Measurements from ENCODE around the gene CACNG4. TPM values are rescaled to one million over a fixed set of nuclear protein-coding genes. Genes with fewer than 3 reads are reported as not detected.

CACNG4 gene
- total RNA-seq, 1 experiment from 2014 or later = not detected

- no peak overlapping the region for H2AFZ ChIP-seq (ENCODE audit: low read depth, low read length, poor library complexity, severe bottlenecking)
- intact Hi-C loops (cut with micrococcal nuclease) = no loop called here
- H4K20me1 ChIP-seq (ENCODE audit: insufficient read depth) = no peaks in the 10 kb centered on the region
- no peaks in the 10 kb centered on the region for H3K79me2 ChIP-seq (ENCODE audit: insufficient read depth, low read length)
- H3K4me1 ChIP-seq (ENCODE audit: control insufficient read depth in 1 of 2, insufficient read depth in 2 of 2, low read length in 2 of 2) = peaks cover 39 to 58% of the 10 kb centered on the region in 2 experiments
- RAD21 ChIA-PET (ENCODE audit: low non-redundant PET in 1 of 2, low total read pairs in 2 of 2, uncharacterized antibody in 2 of 2, unreplicated experiment in 2 of 2) = interaction anchor here in 1 of 2 experiments (1.9 kb wide), 1 partner anchor 37 kb away, joined by 6 read pairs; no protein-coding TSS in a partner anchor
- H3K4me3 ChIP-seq (replicated peaks in 1 of 2; ENCODE audit: low read depth in 1 of 2, low read length in 2 of 2) = peak overlapping the region in 1 of 2 experiments; percentile 44; a peak in 3 of 4 replicates
- peak overlapping the region; percentile 88 for H3K27ac ChIP-seq (ENCODE audit: low read depth, low read length)
- CTCF ChIA-PET = interaction anchor here (1.1 to 2.5 kb wide), 2 partner anchors 13 to 24 kb away, joined by 3 to 8 read pairs; no protein-coding TSS in a partner anchor
- BruUV-seq (replicated peaks) = no TSS peak
- no peaks in the 10 kb centered on the region for H3K36me3 ChIP-seq (ENCODE audit: control insufficient read depth in 1 of 2, insufficient read depth in 2 of 2, low read length in 2 of 2)
- peak overlapping the region; percentile 61 for H3K9ac ChIP-seq (ENCODE audit: low read length)
- DNase-seq (ENCODE audit: low read depth, low spot score) = no peak
- H3K9me3 ChIP-seq (ENCODE audit: control insufficient read depth in 1 of 2, insufficient read depth in 1 of 2, low read depth in 1 of 2, low read length in 2 of 2) = no peaks in the 10 kb centered on the region
- peak overlapping the region; percentile 81 for H3K4me2 ChIP-seq (ENCODE audit: low read length)
- TF ChIP-seq POLR2AphosphoS5 (IDR thresholded peaks at IDR 0.05; ENCODE audit: low read depth, low read length) (no peak), SIN3A (IDR thresholded peaks at IDR 0.05; ENCODE audit: low read depth) (no peak), ZFX (IDR thresholded peaks at IDR 0.05) (no peak), CBX3 (IDR thresholded peaks at IDR 0.05; ENCODE audit: low read depth) (no peak), EZH2phosphoT487 (IDR thresholded peaks at IDR 0.05; ENCODE audit: borderline replicate concordance) (no peak), FOSL1 (IDR thresholded peaks at IDR 0.05; ENCODE audit: low read depth) (no peak), MAX (IDR thresholded peaks at IDR 0.05) (no peak), ELF1 (IDR thresholded peaks at IDR 0.05; ENCODE audit: borderline replicate concordance, low read depth) (no peak), YY1 (IDR thresholded peaks at IDR 0.05; ENCODE audit: extremely low read depth, insufficient replicate concordance, low read depth, low read length) (no peak), CEBPB (IDR thresholded peaks at IDR 0.05; ENCODE audit: low read depth) (no peak), RAD21 (IDR thresholded peaks at IDR 0.05; ENCODE audit: low read depth) (no peak), EGR1 (IDR thresholded peaks at IDR 0.05; ENCODE audit: low read depth) (no peak), REST (IDR thresholded peaks at IDR 0.05; ENCODE audit: low read depth) (no peak), CTCF (IDR thresholded peaks at IDR 0.05 in 2 of 3, conservative IDR thresholded peaks at IDR 0.05 in 1 of 3; ENCODE audit: borderline replicate concordance in 1 of 3, insufficient read depth in 1 of 3, low read depth in 2 of 3, low read length in 2 of 3) (no peak), JUND (IDR thresholded peaks at IDR 0.05) (no peak), SRF (IDR thresholded peaks at IDR 0.05; ENCODE audit: low read depth) (no peak)
- POLR2A ChIA-PET = interaction anchor here (0.7 to 1.5 kb wide), 3 partner anchors 18 to 72 kb away, joined by 4 to 7 read pairs (median 4); no protein-coding TSS in a partner anchor
- ATAC-seq = peak; percentile 43
- H3K9me2 ChIP-seq (ENCODE audit: insufficient read depth) = no peaks in the 10 kb centered on the region
- no peaks in the 10 kb centered on the region for H3K27me3 ChIP-seq (ENCODE audit: insufficient read depth, low read length)
These were observed 12.9 kb upstream of the CACNG4 start for GRCh38 chr17:66951605-66951953.

Data from HCT116 (cell line).